Measurements from ENCODE around the gene GRSF1.
"Not testable (repeated sequence)": the region's sequence is repeated elsewhere in the genome, so short reads cannot be mapped to it uniquely, and the experiment has no call there.

Gene GRSF1

DNA sequence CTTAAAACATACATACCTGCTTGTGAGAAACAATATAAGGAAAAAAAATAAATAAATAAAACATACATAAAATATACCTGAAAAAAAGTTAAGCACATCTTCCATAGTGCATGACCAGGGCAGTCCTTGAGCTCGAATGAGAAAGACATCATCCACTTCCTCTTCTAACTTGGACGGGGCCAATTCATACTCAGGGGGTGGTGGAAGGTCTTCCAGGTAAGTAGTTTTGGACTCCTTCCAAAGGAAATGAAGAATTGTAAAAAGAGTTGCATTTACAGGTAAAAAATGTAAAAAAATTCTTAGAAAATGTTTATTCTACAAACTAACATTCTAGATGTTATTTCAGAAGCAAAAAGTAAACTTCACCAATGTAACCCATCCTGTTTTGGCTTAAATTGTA is 3.6 kb downstream of the GRSF1 start:
- in situ Hi-C loops (cut with MboI; ENCODE audit: low sequenced_read_pairs) = no loop called here

- in situ Hi-C loops (cut with MboI; ENCODE audit: low sequenced_read_pairs) = no loop called here
Observed at GRCh38 chr4:70833675-70834074, 6.0 kb downstream of the GRSF1 start.

GRCh38 chr4:70831293-70831692 is 8.4 kb downstream of the GRSF1 start:
- in situ Hi-C loops (cut with MboI; ENCODE audit: low sequenced_read_pairs) = no loop called here

GRCh38 chr4:70830054-70830453 is 9.6 kb downstream of the GRSF1 start:
- in situ Hi-C loops (cut with MboI; ENCODE audit: low sequenced_read_pairs) = no loop called here

- in situ Hi-C loops (cut with MboI; ENCODE audit: low sequenced_read_pairs) = no loop called here
Observed at GRCh38 chr4:70829492-70829891, 10.2 kb downstream of the GRSF1 start.

DNA sequence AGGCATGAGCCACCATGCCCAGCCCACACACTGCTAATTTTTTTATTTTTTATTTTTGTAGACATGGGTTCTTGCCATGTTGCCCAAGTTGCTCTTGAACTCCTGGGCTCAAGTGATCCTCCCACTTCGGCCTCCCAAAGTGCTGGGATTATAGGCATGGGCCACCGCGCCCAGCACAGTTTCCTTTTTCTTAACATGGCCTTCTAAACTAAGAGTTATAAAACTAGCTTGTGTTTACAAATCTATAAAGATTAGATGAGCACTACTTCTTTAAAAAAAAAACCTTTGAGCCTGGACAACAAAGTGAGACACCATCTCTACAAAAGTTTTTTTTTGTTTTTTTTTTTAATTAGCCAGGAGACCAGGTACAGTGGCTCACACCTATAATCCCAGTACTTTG is 10.7 kb downstream of the GRSF1 start:
- in situ Hi-C loops (cut with MboI; ENCODE audit: low sequenced_read_pairs) = no loop called here

- in situ Hi-C loops (cut with MboI; ENCODE audit: low sequenced_read_pairs) = no loop called here
Observed at GRCh38 chr4:70818921-70819320, 20.8 kb downstream of the GRSF1 start.

GRCh38 chr4:70818173-70818855 is 21.4 kb downstream of the GRSF1 start:
- in situ Hi-C loops (cut with MboI; ENCODE audit: low sequenced_read_pairs) = no loop called here

GRCh38 chr4:70816894-70817293 is 22.8 kb downstream of the GRSF1 start:
- in situ Hi-C loops (cut with MboI; ENCODE audit: low sequenced_read_pairs) = no loop called here

DNA sequence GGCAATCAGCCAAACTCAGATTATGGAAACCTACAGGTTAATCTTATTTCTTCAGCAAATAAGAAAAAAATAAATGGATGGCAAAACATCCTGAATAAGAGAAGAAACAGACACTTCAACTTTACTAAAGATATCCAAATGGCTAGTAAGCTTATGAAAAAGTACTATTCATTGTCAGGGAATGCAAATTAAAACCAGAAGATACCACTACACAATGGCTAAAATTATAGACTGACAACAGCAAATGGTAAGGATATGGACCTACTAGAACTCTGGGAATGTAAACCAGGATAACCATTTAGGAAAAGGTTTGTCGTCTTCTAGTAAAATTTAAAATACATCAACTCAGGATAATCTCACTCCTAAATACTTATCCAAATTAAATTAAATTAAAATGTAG is 24.3 kb downstream of the GRSF1 start:
- in situ Hi-C loops (cut with MboI; ENCODE audit: low sequenced_read_pairs) = no loop called here

GRCh38 chr4:70808151-70808550 is 31.5 kb downstream of the GRSF1 start:
- in situ Hi-C loops (cut with MboI; ENCODE audit: low sequenced_read_pairs) = no loop called here

GRCh38 chr4:70802928-70803580 is 36.6 kb downstream of the GRSF1 start:
- in situ Hi-C loops (cut with MboI; ENCODE audit: low sequenced_read_pairs) = no loop called here

GRCh38 chr4:70801265-70801809 is 38.4 kb downstream of the GRSF1 start:
- in situ Hi-C loops (cut with MboI; ENCODE audit: low sequenced_read_pairs) = no loop called here

DNA sequence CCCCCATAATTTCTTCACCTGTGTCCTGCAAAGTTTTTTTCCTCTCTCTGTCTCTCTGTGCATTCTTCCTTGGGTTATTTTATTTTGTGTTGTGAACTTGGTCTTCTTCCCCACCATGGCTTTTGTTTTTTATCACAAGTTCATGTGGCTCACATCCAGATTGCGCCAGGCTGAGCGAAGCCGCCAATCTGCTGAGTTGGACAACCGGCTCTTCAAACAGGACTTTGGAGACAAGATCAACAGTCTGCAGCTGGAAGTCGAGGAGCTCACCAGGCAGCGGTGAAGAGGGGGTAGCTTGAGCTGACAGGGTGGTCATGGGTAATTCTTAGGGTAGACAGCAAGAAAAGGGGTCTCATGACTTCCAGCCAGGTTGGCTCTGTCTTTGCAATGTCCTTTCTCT is 46.1 kb downstream of the GRSF1 start:
- in situ Hi-C loops (cut with MboI; ENCODE audit: low sequenced_read_pairs) = no loop called here

- in situ Hi-C loops (cut with MboI; ENCODE audit: low sequenced_read_pairs) = no loop called here
Observed at GRCh38 chr4:70788733-70789132, 51.0 kb downstream of the GRSF1 start.

DNA sequence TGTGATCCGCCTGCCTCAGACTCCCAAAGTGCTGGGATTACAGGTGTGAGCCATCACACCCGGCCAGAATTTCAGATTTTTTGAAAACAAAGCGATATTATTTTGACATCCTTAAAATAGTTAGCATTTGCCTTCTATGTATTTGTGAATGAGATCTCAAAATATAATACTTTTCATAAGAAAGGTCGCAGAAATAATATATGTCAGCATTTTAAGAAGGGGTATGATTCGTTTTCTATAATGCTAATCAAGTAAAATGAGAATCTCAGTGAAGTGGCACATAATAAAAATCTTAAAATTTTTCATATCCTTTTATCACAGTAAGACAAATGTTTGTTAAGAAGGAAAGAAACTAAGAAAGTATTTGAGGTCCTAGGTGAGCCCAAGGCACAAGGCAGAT is 52.2 kb downstream of the GRSF1 start:
- in situ Hi-C loops (cut with MboI; ENCODE audit: low sequenced_read_pairs) = no loop called here

DNA sequence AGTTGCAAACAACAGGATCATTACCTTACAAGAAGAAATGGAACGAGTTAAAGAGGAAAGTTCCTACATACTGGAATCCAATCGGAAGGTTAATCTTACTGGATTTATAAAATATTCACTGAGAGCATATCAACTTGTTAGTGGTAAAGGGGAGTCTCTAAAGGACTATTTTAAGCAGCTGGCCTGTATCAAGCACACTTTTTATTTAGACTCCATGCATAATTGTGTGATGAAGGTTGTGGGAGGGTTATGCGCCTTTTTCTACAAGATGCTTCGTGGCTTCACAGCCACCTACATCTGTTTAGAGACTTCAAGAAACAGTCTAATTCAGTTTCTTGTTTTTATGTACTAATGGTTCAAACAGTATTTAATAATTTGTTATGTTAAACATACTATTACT is 56.6 kb downstream of the GRSF1 start:
- in situ Hi-C loops (cut with MboI; ENCODE audit: low sequenced_read_pairs) = no loop called here

GRCh38 chr4:70778888-70779422 is 60.7 kb downstream of the GRSF1 start:
- in situ Hi-C loops (cut with MboI; ENCODE audit: low sequenced_read_pairs) = no loop called here

- in situ Hi-C loops (cut with MboI; ENCODE audit: low sequenced_read_pairs) = no loop called here
Observed at GRCh38 chr4:70772929-70773555, 66.6 kb downstream of the GRSF1 start.

GRCh38 chr4:70769396-70769795 is 70.3 kb downstream of the GRSF1 start:
- in situ Hi-C loops (cut with MboI; ENCODE audit: low sequenced_read_pairs) = not testable (repeated sequence)

DNA sequence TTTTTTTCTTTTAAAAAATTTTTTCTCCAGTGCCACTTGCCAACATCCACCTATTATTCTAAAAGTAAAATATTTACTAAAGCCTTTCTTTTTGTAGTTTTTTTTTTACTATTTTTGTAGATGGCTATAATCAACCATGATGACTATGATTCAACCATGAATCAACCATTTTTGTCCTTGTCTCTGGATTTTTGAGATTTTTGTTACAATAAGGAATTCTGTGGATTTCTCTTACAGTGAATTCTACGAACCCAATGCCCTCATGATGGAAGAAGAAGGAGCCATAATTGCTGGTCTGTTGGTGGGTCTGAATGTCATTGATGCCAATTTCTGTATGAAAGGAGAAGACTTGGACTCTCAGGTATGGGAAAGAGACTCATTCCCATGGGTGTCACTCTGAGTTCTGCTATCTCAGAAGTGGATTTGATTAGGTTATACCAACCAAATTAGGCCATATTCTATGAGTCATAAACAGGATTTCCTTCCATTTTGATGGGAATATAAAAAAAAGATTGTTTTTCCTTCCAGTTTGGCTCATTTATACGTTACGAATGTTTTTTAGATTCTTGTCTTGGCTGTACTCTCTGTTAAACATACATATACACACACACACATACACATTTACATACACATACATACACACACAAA is 71.3 kb downstream of the GRSF1 start:
- in situ Hi-C loops (cut with MboI; ENCODE audit: low sequenced_read_pairs) = no loop called here

Data from hTERT RPE-1 (cell line).